ENCODE data around the gene ESRRG.

The ESRRG gene

GRCh38 chr1:216723274-216723780 lies at the start of gene ESRRG:
TSS of gene ESRRG (minus strand) at chr1:216723429. CDS start at chr1:216723299, 130 bp downstream.
- DNase-seq (ENCODE audit: low read depth, low spot score) = no peak

- no peak for DNase-seq (ENCODE audit: low read depth, low spot score)
Observed at GRCh38 chr1:216771922-216772321, 48.7 kb upstream of the ESRRG start.

- DNase-seq (ENCODE audit: low read depth, low spot score) = no peak
Observed at GRCh38 chr1:216766633-216767327, 43.6 kb upstream of the ESRRG start.

GRCh38 chr1:216765346-216766300 lies 42.4 kb upstream of the ESRRG start:
- no peak for DNase-seq (ENCODE audit: low read depth, low spot score)

- DNase-seq (ENCODE audit: low read depth, low spot score) = no peak
Observed at GRCh38 chr1:216758161-216758560, 34.9 kb upstream of the ESRRG start.

GRCh38 chr1:216757110-216757509 lies 33.9 kb upstream of the ESRRG start:
- DNase-seq (ENCODE audit: low read depth, low spot score) = no peak

GRCh38 chr1:216750961-216751360 lies 27.7 kb upstream of the ESRRG start:
- no peak for DNase-seq (ENCODE audit: low read depth, low spot score)

GRCh38 chr1:216750031-216750627 lies 26.9 kb upstream of the ESRRG start:
- no peak for DNase-seq (ENCODE audit: low read depth, low spot score)

GRCh38 chr1:216749232-216749631 lies 26.0 kb upstream of the ESRRG start:
- DNase-seq (ENCODE audit: low read depth, low spot score) = no peak

GRCh38 chr1:216742625-216743024 lies 19.4 kb upstream of the ESRRG start:
- DNase-seq (ENCODE audit: low read depth, low spot score) = no peak

GRCh38 chr1:216740331-216740730 lies 17.1 kb upstream of the ESRRG start:
- no peak for DNase-seq (ENCODE audit: low read depth, low spot score)

GRCh38 chr1:216739793-216740192 lies 16.6 kb upstream of the ESRRG start:
- DNase-seq (ENCODE audit: low read depth, low spot score) = no peak

- DNase-seq (ENCODE audit: low read depth, low spot score) = no peak
Observed at GRCh38 chr1:216732121-216732520, 8.9 kb upstream of the ESRRG start.

GRCh38 chr1:216731562-216731961 lies 8.3 kb upstream of the ESRRG start:
- no peak for DNase-seq (ENCODE audit: low read depth, low spot score)

GRCh38 chr1:216726435-216726834 lies 3.2 kb upstream of the ESRRG start:
- DNase-seq (ENCODE audit: low read depth, low spot score) = no peak

GRCh38 chr1:216722821-216723220 lies 408 bp downstream of the ESRRG start:
- DNase-seq (ENCODE audit: low read depth, low spot score) = no peak

GRCh38 chr1:216721863-216722262 lies 1.4 kb downstream of the ESRRG start:
- DNase-seq (ENCODE audit: low read depth, low spot score) = no peak

GRCh38 chr1:216721062-216721461 lies 2.2 kb downstream of the ESRRG start:
- DNase-seq (ENCODE audit: low read depth, low spot score) = no peak

GRCh38 chr1:216711712-216712111 lies 11.5 kb downstream of the ESRRG start:
- DNase-seq (ENCODE audit: low read depth, low spot score) = no peak

- DNase-seq (ENCODE audit: low read depth, low spot score) = no peak
Observed at GRCh38 chr1:216710598-216711333, 12.5 kb downstream of the ESRRG start.

- DNase-seq (ENCODE audit: low read depth, low spot score) = no peak
Observed at GRCh38 chr1:216710055-216710454, 13.2 kb downstream of the ESRRG start.

Data from smooth muscle cell of the brain vasculature (primary cell).